Measurements from ENCODE around the gene GRIN2D. TPM values are rescaled to one million over a fixed set of nuclear protein-coding genes. Genes with fewer than 3 reads are reported as not detected.

GRIN2D gene
- polyA plus RNA-seq, 1 of the 3 experiments (the other 2 are of a cell fraction) = 0.92 TPM

DNA sequence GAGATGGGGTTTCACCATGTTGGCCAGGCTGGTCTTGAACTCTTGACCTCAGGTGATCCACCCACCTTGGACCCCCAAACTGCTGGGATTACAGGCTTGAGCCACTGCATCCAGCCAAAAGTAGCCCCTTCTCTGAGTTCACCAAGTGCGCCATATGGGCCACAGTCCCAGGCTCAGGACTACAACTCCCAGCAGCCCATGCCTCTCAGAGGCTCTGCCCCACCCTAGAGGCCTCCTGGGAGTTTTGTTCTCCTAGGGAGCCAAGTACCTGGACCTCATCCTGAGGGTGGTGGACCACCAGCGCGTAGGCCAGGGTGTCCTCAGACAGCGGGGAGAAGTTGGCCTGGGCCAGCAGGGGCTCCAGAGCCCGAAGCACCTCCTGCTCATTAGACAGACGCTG lies 48.6 kb upstream of the GRIN2D start (continued):
- TF ChIP-seq, protein P1, sequence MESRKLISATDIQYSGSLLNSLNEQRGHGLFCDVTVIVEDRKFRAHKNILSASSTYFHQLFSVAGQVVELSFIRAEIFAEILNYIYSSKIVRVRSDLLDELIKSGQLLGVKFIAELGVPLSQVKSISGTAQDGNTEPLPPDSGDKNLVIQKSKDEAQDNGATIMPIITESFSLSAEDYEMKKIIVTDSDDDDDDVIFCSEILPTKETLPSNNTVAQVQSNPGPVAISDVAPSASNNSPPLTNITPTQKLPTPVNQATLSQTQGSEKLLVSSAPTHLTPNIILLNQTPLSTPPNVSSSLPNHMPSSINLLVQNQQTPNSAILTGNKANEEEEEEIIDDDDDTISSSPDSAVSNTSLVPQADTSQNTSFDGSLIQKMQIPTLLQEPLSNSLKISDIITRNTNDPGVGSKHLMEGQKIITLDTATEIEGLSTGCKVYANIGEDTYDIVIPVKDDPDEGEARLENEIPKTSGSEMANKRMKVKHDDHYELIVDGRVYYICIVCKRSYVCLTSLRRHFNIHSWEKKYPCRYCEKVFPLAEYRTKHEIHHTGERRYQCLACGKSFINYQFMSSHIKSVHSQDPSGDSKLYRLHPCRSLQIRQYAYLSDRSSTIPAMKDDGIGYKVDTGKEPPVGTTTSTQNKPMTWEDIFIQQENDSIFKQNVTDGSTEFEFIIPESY (IDR thresholded peaks at IDR 0.05; ENCODE audit: borderline replicate concordance, low read depth) = no peak
- TF ChIP-seq RXRA (IDR thresholded peaks at IDR 0.05; ENCODE audit: borderline replicate concordance, low read depth) (no peak), NRF1 (IDR thresholded peaks at IDR 0.05; ENCODE audit: low read depth, low read length) (no peak), RAD21 (IDR thresholded peaks at IDR 0.05; ENCODE audit: low read length) (no peak)

DNA sequence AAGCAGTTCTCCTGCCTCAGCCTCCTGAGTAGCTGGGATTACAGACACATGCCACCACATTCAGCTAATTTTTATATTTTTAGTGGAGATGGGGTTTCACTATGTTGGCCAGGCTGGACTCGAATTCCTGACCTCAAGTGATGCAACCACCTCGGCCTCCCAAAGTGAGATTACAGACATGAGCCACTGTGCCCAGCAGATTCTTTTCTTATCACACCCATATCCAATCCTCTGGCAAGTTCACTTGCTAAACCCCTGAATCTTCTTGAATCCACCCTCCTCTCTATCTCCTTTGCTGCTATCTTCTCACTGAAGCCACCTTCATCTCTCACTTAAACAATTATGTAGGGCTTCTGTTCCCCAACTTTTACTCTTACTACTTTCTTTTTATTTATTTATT lies 47.3 kb upstream of the GRIN2D start:
- no peaks in the 10 kb centered on the region for H3K27me3 ChIP-seq (ENCODE audit: insufficient read depth)
- no peak overlapping the region for H3K4me3 ChIP-seq (ENCODE audit: low read depth in 2 of 2, low read length in 1 of 2)
- peaks cover 0 to 2% of the 10 kb centered on the region in 2 experiments; a peak in 1 of 4 replicates for H3K4me1 ChIP-seq (ENCODE audit: control insufficient read depth in 1 of 2, insufficient read depth in 2 of 2, low read depth in 1 of 2, low read length in 1 of 2)
- POLR2A ChIA-PET = no interaction called here
- H3F3A ChIP-seq (replicated peaks; ENCODE audit: insufficient read depth) = no peaks in the 10 kb centered on the region
- H3K4me2 ChIP-seq = no peak overlapping the region
- CTCF ChIA-PET = interaction anchor here (1.1 to 1.6 kb wide), 2 partner anchors 13 to 99 kb away, joined by 3 to 5 read pairs; partner anchors contain the start of gene GRWD1
- no peaks in the 10 kb centered on the region for H3K9me3 ChIP-seq
- no peak overlapping the region for H3K27ac ChIP-seq (ENCODE audit: low read depth in 2 of 2, low read length in 1 of 2)
- no peak overlapping the region for H2AFZ ChIP-seq (ENCODE audit: low read depth)
- H3K79me2 ChIP-seq (ENCODE audit: insufficient read depth) = no peaks in the 10 kb centered on the region
- H3K9ac ChIP-seq = no peak overlapping the region
- 78% methylated on average over 2 of the region's 2 CpGs for WGBS (ENCODE audit: low lambda C conversion rate)
- H3K36me3 ChIP-seq (replicated peaks in 1 of 2; ENCODE audit: control insufficient read depth in 1 of 2, insufficient read depth in 2 of 2, low read length in 1 of 2) = no peaks in the 10 kb centered on the region
- TF ChIP-seq MXI1 (IDR thresholded peaks at IDR 0.05; ENCODE audit: low read depth, low read length) (no peak), RCOR1 (IDR thresholded peaks at IDR 0.05; ENCODE audit: low read length) (no peak), GATA2 (CRISPR knock-in tag; IDR thresholded peaks at IDR 0.05) (no peak), MEF2A (IDR thresholded peaks at IDR 0.05; ENCODE audit: borderline replicate concordance, low read depth) (no peak), NFIC (IDR thresholded peaks at IDR 0.05; ENCODE audit: borderline replicate concordance) (no peak), SMC3 (IDR thresholded peaks at IDR 0.05; ENCODE audit: low read depth, low read length) (no peak), GABPA (IDR thresholded peaks at IDR 0.05; ENCODE audit: low read depth) (no peak), IRF3 (IDR thresholded peaks at IDR 0.05; ENCODE audit: low read depth, low read length) (no peak), NRF1 (IDR thresholded peaks at IDR 0.05; ENCODE audit: low read depth, low read length) (no peak), TCF12 (IDR thresholded peaks at IDR 0.05) (no peak), EZH2phosphoT487 (IDR thresholded peaks at IDR 0.05; ENCODE audit: borderline replicate concordance, low read depth) (no peak)
- TF ChIP-seq, protein P2, sequence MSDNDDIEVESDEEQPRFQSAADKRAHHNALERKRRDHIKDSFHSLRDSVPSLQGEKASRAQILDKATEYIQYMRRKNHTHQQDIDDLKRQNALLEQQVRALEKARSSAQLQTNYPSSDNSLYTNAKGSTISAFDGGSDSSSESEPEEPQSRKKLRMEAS (IDR thresholded peaks at IDR 0.05; ENCODE audit: low read depth) = no peak
- TF ChIP-seq, protein P1 (IDR thresholded peaks at IDR 0.05; ENCODE audit: borderline replicate concordance, low read depth) = no peak
- TF ChIP-seq, protein P3, sequence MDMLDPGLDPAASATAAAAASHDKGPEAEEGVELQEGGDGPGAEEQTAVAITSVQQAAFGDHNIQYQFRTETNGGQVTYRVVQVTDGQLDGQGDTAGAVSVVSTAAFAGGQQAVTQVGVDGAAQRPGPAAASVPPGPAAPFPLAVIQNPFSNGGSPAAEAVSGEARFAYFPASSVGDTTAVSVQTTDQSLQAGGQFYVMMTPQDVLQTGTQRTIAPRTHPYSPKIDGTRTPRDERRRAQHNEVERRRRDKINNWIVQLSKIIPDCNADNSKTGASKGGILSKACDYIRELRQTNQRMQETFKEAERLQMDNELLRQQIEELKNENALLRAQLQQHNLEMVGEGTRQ (IDR thresholded peaks at IDR 0.05; ENCODE audit: borderline replicate concordance, low read depth, low read length) = no peak
- TF ChIP-seq, protein P4, sequence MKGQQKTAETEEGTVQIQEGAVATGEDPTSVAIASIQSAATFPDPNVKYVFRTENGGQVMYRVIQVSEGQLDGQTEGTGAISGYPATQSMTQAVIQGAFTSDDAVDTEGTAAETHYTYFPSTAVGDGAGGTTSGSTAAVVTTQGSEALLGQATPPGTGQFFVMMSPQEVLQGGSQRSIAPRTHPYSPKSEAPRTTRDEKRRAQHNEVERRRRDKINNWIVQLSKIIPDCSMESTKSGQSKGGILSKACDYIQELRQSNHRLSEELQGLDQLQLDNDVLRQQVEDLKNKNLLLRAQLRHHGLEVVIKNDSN (IDR thresholded peaks at IDR 0.05; ENCODE audit: borderline replicate concordance, low read depth) = no peak
- H3K9me2 ChIP-seq = no peaks in the 10 kb centered on the region
- no peaks in the 10 kb centered on the region for H4K20me1 ChIP-seq (ENCODE audit: insufficient read depth)
- DNase-seq = no peak
